Left ventricle myocardium superior (tissue), 1 donor: ENCODE results near the gene HDAC1. TPM values are rescaled to one million over a fixed set of nuclear protein-coding genes. Genes with fewer than 3 reads are reported as not detected.
"Not testable (repeated sequence)": the region's sequence is repeated elsewhere in the genome, so short reads cannot be mapped to it uniquely, and the experiment has no call there.

Source experiments
- ATAC-seq: fragments of 200-7000 bp; cut with Tn5 transposase; one replicate; pipeline ENCODE4 v1.9.1; 2020; ENCODE audit warnings: mild to moderate bottlenecking, moderate library complexity
- DNase-seq: peaks from one replicate; pipeline ENCODE4 v3.0.0-alpha.2; 2020
- intact Hi-C: fragments of 100-400 bp; cut with micrococcal nuclease; formaldehyde crosslinking; loops from one replicate; pipeline ENCODE4 v1.11.0; 2022
- long read RNA-seq: library from polyadenylated mRNA; unstranded; transcript quantifications from one replicate; pipeline ENCODE4 v2.0.0, GENCODE V29; 2021
- total RNA-seq: library from RNA; stranded (reverse); fragmentation: NEBNext Ultra II Directional; extraction: Animal tissue kit (Norgen Biotek cat#: 25700); gene quantifications from one replicate; pipeline ENCODE4 v1.2.1, GENCODE V29; 2021
- donor health status: DM: no; HTN: yes; CAD: no; lungs with severe emphysema.

Gene HDAC1
- total RNA-seq, result 46.1 TPM
- long read RNA-seq, transcript HDAC1-201 (14 exons, 2,124 nt), result major isoform, 105 of 140 reads
- long read RNA-seq, partial matches to known transcripts, result 23 of 140 reads
- long read RNA-seq, other reads (novel, unspliced or antisense), result 12 of 140 reads

GRCh38 chr1:32291708-32292538 lies at the start of gene HDAC1:
Gene HDAC1 (plus strand): TSS chr1:32292083. CDS start chr1:32292170, 87 bp downstream.
- peak; percentile 99 for DNase-seq
- ATAC-seq, result peak; percentile 99
- intact Hi-C loops, result no loop called here

- ATAC-seq (peak; percentile 32), DNase-seq (peak; percentile 71)
- intact Hi-C loops, result no loop called here
Measured at GRCh38 chr1:32242341-32242851, 49.5 kb upstream of the HDAC1 start.

- DNase-seq, result peak; percentile 58
- intact Hi-C loops, result no loop called here
- ATAC-seq, result peak; percentile 62
Measured at GRCh38 chr1:32246888-32247273, 45.0 kb upstream of the HDAC1 start, which contains the start of gene FAM167B. Gene FAM167B (plus strand): TSS chr1:32247222. CDS start chr1:32247422, 200 bp downstream.

- ATAC-seq (peak; percentile 8), DNase-seq (peak; percentile 48)
- intact Hi-C loops, result no loop called here
Measured at GRCh38 chr1:32247452-32247851, 44.4 kb upstream of the HDAC1 start.

- ATAC-seq (peak; percentile 74), DNase-seq (peak; percentile 92)
- intact Hi-C loops, result no loop called here
Measured at GRCh38 chr1:32247983-32248889, 43.6 kb upstream of the HDAC1 start.

- intact Hi-C loops, result no loop called here
- peak; percentile 34 for ATAC-seq
- DNase-seq, result no peak
Measured at GRCh38 chr1:32249831-32250525, 41.9 kb upstream of the HDAC1 start.

GRCh38 chr1:32250893-32251716 lies 40.8 kb upstream of the HDAC1 start, which contains the start of gene LCK:
Gene LCK (plus strand): TSS chr1:32251265. CDS start chr1:32274330, 23,065 bp downstream.
- ATAC-seq (no peak), DNase-seq (no peak)
- intact Hi-C loops, result no loop called here

- ATAC-seq, result no peak
- no peak for DNase-seq
- intact Hi-C loops, result no loop called here
Measured at GRCh38 chr1:32255072-32256071, 36.5 kb upstream of the HDAC1 start.

GRCh38 chr1:32256473-32257226 lies 35.2 kb upstream of the HDAC1 start:
- intact Hi-C loops, result no loop called here
- ATAC-seq (no peak), DNase-seq (no peak)

- ATAC-seq (no peak), DNase-seq (no peak)
- intact Hi-C loops, result no loop called here
Measured at GRCh38 chr1:32257227-32257508, 34.7 kb upstream of the HDAC1 start.

- ATAC-seq, DNase-seq, intact Hi-C loops: not testable (repeated sequence)
Measured at GRCh38 chr1:32263236-32263593, 28.7 kb upstream of the HDAC1 start.

GRCh38 chr1:32263744-32264143 lies 28.1 kb upstream of the HDAC1 start:
- intact Hi-C loops, result no loop called here
- ATAC-seq (no peak), DNase-seq (no peak)

GRCh38 chr1:32265846-32266245 lies 26.0 kb upstream of the HDAC1 start:
- ATAC-seq, result no peak
- no peak for DNase-seq

GRCh38 chr1:32266921-32267591 lies 24.8 kb upstream of the HDAC1 start:
- ATAC-seq, result no peak
- intact Hi-C loops, result no loop called here

More at GRCh38 chr1:32265846-32266245, 26.0 kb upstream of the HDAC1 start:
- intact Hi-C loops, result no loop called here

GRCh38 chr1:32269744-32270143 lies 22.1 kb upstream of the HDAC1 start:
- ATAC-seq (no peak), DNase-seq (no peak)
- intact Hi-C loops, result no loop called here

More at GRCh38 chr1:32266921-32267591, 24.8 kb upstream of the HDAC1 start:
- no peak for DNase-seq
